ENCODE results near the gene RNF213.

The RNF213 gene

GRCh38 chr17:80414803-80415625 lies 154.4 kb downstream of the RNF213 start, which contains the start of gene ENDOV:
TSS of gene ENDOV (plus strand) at chr17:80415167. CDS start at chr17:80415195, 28 bp downstream.
- Histone ChIP-seq H4K20me1 (ENCODE audit: low read depth, low read length) (no peaks in the 10 kb centered on the region), H3K4me3 (ENCODE audit: insufficient read depth, low read length, poor library complexity, severe bottlenecking) (peak within 1 kb of the TSS; percentile 75), H3K36me3 (ENCODE audit: low read length) (no peaks in the 10 kb centered on the region), H3K4me2 (ENCODE audit: low read depth, low read length, poor library complexity, severe bottlenecking) (peak within 1 kb of the TSS; percentile 77), H2AFZ (ENCODE audit: low read depth, low read length, severe bottlenecking) (peak within 1 kb of the TSS; percentile 72), H3K9me2 (replicated peaks; ENCODE audit: insufficient read depth, low read length) (no peaks in the 10 kb centered on the region), H3K9me3 (ENCODE audit: insufficient read depth, low read length) (no peaks in the 10 kb centered on the region), H3F3A (ENCODE audit: insufficient read depth) (no peaks in the 10 kb centered on the region), H3K9ac (ENCODE audit: low read length) (peak within 1 kb of the TSS; percentile 68), H3K79me2 (ENCODE audit: insufficient read depth, low read length) (no peaks in the 10 kb centered on the region), H3K27me3 (ENCODE audit: low read length) (no peaks in the 10 kb centered on the region), H3K27ac (ENCODE audit: low read depth, low read length) (no peak within 1 kb of the TSS)
- TF ChIP-seq CTCF (IDR thresholded peaks at IDR 0.05; ENCODE audit: insufficient read depth, low read length, poor library complexity, severe bottlenecking), result no peak
- no peak for TF ChIP-seq EZH2phosphoT487 (conservative IDR thresholded peaks at IDR 0.05; ENCODE audit: low read length)

- no peaks in the 10 kb centered on the region for H3K27me3 ChIP-seq (ENCODE audit: low read length)
- no peaks in the 10 kb centered on the region for H4K20me1 ChIP-seq (ENCODE audit: low read depth, low read length)
- no peaks in the 10 kb centered on the region for H3K9me2 ChIP-seq (replicated peaks; ENCODE audit: insufficient read depth, low read length)
- TF ChIP-seq EZH2phosphoT487 (conservative IDR thresholded peaks at IDR 0.05; ENCODE audit: low read length), result no peak
- no peak for TF ChIP-seq CTCF (IDR thresholded peaks at IDR 0.05; ENCODE audit: insufficient read depth, low read length, poor library complexity, severe bottlenecking)
- no peaks in the 10 kb centered on the region for H3K79me2 ChIP-seq (ENCODE audit: insufficient read depth, low read length)
- H3K9me3 ChIP-seq (ENCODE audit: insufficient read depth, low read length), result no peaks in the 10 kb centered on the region
- H3K27ac ChIP-seq (ENCODE audit: low read depth, low read length), result no peak overlapping the region
- peak overlapping the region; percentile 68 for H3K9ac ChIP-seq (ENCODE audit: low read length)
- H2AFZ ChIP-seq (ENCODE audit: low read depth, low read length, severe bottlenecking), result peak overlapping the region; percentile 72
- no peaks in the 10 kb centered on the region for H3K36me3 ChIP-seq (ENCODE audit: low read length)
- no peaks in the 10 kb centered on the region for H3F3A ChIP-seq (ENCODE audit: insufficient read depth)
- H3K4me3 ChIP-seq (ENCODE audit: insufficient read depth, low read length, poor library complexity, severe bottlenecking), result peak overlapping the region; percentile 75
- peak overlapping the region; percentile 77 for H3K4me2 ChIP-seq (ENCODE audit: low read depth, low read length, poor library complexity, severe bottlenecking)
Observed at GRCh38 chr17:80415626-80416137, 155.0 kb downstream of the RNF213 start.

GRCh38 chr17:80416260-80416939 lies 155.7 kb downstream of the RNF213 start:
- H3K4me3 ChIP-seq (ENCODE audit: insufficient read depth, low read length, poor library complexity, severe bottlenecking), result no peak overlapping the region
- no peak overlapping the region for H3K9ac ChIP-seq (ENCODE audit: low read length)

More at GRCh38 chr17:80416260-80416939, 155.7 kb downstream of the RNF213 start:
- no peaks in the 10 kb centered on the region for H3K9me2 ChIP-seq (replicated peaks; ENCODE audit: insufficient read depth, low read length)
- H3K9me3 ChIP-seq (ENCODE audit: insufficient read depth, low read length), result no peaks in the 10 kb centered on the region
- no peaks in the 10 kb centered on the region for H4K20me1 ChIP-seq (ENCODE audit: low read depth, low read length)
- H3K27me3 ChIP-seq (ENCODE audit: low read length), result no peaks in the 10 kb centered on the region
- peak overlapping the region; percentile 77 for H3K4me2 ChIP-seq (ENCODE audit: low read depth, low read length, poor library complexity, severe bottlenecking)
- H2AFZ ChIP-seq (ENCODE audit: low read depth, low read length, severe bottlenecking), result no peak overlapping the region
- no peak for TF ChIP-seq CTCF (IDR thresholded peaks at IDR 0.05; ENCODE audit: insufficient read depth, low read length, poor library complexity, severe bottlenecking)
- no peak for TF ChIP-seq EZH2phosphoT487 (conservative IDR thresholded peaks at IDR 0.05; ENCODE audit: low read length)
- no peaks in the 10 kb centered on the region for H3K36me3 ChIP-seq (ENCODE audit: low read length)
- H3K27ac ChIP-seq (ENCODE audit: low read depth, low read length), result no peak overlapping the region
- no peaks in the 10 kb centered on the region for H3K79me2 ChIP-seq (ENCODE audit: insufficient read depth, low read length)
- no peaks in the 10 kb centered on the region for H3F3A ChIP-seq (ENCODE audit: insufficient read depth)

Data from SU-DHL-6 (cell line).